Astrocyte of the cerebellum (primary cell): ENCODE results near the gene PKD1.

Source experiments
- DNase-seq: peaks from one replicate; pipeline ENCODE4 v3.0.0-alpha.2; 2011; ENCODE audit warnings: low read depth
- H3K4me3 ChIP-seq: 2 replicates; pipeline ENCODE4 v1.5.1; 2011; ENCODE audit warnings: mild to moderate bottlenecking, low read depth, low read length, moderate library complexity
- in situ Hi-C: cut with HindIII; loops from 2 replicates; pipeline ENCODE4 v1.10.0; 2017; ENCODE audit warnings: low sequenced_read_pairs
- TF ChIP-seq, protein P1 (sequence below): IDR thresholded peaks from 2 replicates; pipeline ENCODE4 v1.5.1; 2012; ENCODE audit warnings: low read length, low read depth, moderate library complexity, mild to moderate bottlenecking; ENCODE audit errors: missing control alignments

Gene PKD1

DNA sequence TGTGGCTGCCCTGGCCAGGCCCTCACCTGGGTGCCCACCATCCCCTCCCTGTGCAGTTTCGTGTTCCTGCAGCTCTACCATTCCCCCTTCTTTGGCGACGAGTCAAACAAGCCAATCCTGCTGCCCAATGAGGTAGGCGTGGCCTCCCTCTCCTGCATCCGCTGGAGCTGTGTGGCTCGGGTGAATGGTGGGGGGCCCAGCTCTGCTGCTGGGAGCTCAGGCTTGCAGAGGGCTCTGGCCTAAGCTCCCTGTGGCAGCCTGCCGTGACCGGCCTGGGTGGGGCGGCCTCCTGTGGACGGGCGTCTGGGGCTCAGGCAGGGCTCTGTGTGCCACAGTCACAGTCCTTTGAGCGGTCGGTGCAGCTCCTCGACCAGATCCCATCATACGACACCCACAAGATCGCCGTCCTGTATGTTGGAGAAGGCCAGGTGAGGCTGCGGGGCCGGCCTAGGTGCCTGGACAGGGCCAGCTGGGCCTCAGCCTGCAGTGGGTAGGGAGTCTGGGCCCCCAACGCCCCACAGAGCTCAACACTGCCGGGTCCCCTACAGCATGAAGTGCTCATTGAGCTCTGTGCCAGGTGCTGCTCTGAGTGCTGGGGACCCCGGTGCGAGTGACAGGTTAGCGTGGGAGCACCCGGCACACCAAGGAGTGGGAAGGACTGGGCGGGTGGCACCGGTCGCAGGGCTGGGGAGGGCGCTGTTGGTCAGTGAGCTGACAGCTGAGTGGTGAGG lies 50.6 kb downstream of the PKD1 start:
- in situ Hi-C loops, result no loop called here
- TF ChIP-seq, protein P1, sequence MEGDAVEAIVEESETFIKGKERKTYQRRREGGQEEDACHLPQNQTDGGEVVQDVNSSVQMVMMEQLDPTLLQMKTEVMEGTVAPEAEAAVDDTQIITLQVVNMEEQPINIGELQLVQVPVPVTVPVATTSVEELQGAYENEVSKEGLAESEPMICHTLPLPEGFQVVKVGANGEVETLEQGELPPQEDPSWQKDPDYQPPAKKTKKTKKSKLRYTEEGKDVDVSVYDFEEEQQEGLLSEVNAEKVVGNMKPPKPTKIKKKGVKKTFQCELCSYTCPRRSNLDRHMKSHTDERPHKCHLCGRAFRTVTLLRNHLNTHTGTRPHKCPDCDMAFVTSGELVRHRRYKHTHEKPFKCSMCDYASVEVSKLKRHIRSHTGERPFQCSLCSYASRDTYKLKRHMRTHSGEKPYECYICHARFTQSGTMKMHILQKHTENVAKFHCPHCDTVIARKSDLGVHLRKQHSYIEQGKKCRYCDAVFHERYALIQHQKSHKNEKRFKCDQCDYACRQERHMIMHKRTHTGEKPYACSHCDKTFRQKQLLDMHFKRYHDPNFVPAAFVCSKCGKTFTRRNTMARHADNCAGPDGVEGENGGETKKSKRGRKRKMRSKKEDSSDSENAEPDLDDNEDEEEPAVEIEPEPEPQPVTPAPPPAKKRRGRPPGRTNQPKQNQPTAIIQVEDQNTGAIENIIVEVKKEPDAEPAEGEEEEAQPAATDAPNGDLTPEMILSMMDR, result no peak
- H3K4me3 ChIP-seq, result no peak overlapping the region
- no peak for DNase-seq

DNA sequence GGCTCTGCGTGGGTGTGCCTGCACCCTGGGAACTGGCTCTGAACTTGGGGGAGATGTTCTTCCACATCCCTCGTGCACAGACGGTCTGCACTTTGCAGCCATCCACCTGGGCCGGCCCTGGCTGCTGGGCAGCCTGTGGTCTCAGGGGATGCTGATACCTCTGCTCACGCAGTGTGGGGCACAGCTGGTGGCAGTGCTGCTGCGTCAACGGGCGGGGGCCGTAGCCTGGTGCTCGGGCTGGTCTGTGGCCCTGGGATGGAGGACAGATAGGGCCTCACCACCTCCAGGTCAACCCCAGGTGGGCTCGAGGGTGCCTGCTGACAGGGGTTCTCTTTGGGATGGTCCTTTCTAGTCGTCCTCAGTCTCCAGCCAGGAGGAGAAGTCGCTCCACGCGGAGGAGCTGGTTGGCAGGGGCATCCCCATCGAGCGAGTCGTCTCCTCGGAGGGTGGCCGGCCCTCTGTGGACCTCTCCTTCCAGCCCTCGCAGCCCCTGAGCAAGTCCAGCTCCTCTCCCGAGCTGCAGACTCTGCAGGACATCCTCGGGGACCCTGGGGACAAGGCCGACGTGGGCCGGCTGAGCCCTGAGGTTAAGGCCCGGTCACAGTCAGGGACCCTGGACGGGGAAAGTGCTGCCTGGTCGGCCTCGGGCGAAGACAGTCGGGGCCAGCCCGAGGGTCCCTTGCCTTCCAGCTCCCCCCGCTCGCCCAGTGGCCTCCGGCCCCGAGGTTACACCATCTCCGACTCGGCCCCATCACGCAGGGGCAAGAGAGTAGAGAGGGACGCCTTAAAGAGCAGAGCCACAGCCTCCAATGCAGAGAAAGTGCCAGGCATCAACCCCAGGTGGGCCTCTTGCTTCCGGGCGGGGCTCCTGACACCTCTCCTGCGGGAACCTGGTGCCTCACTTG lies 51.6 kb downstream of the PKD1 start:
- in situ Hi-C loops, result no loop called here
- TF ChIP-seq, protein P1, result no peak

DNA sequence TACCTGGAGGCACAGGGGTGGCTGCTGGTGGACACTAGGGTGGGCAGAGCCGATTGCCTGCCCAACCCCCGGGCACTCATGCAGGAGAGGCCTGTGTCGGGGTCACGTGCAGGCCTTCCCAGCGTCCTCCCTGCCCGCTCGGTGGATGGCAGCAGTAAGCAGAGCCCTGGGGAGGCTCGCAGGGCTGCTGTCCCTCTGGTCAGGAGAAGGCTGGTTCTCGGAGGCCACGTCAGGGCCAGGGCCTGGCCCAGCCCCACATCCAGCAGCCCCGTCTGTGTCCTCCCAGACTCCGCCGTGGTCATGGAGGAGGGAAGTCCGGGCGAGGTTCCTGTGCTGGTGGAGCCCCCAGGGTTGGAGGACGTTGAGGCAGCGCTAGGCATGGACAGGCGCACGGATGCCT lies 52.3 kb downstream of the PKD1 start:
- TF ChIP-seq, protein P1, result no peak
- no peak overlapping the region for H3K4me3 ChIP-seq
- no peak for DNase-seq
- in situ Hi-C loops, result no loop called here

More for the DNA sequence above, 51.6 kb downstream of the PKD1 start:
- no peak for DNase-seq
- H3K4me3 ChIP-seq, result no peak overlapping the region

DNA sequence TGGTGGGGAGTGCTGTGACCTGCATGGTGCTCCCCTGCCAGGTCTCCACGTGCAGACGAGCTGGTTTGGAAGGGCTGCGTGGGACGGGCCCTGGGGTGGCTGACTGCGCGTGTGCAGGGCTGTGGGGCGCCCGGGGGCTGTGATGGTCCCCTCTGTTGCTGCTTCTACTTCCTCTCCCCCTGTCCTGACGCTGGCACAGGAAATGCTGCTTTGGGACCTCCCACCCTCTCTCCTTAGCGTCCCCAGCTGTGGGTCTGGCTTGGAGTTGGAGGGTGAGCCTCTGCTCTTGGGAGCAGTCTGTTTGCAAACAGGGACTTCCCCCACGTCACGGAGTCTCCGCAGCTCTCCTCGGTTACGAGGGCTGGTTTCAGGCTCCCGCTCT lies 52.7 kb downstream of the PKD1 start:
- TF ChIP-seq, protein P1, result no peak
- in situ Hi-C loops, result no loop called here
- no peak overlapping the region for H3K4me3 ChIP-seq
- no peak for DNase-seq

DNA sequence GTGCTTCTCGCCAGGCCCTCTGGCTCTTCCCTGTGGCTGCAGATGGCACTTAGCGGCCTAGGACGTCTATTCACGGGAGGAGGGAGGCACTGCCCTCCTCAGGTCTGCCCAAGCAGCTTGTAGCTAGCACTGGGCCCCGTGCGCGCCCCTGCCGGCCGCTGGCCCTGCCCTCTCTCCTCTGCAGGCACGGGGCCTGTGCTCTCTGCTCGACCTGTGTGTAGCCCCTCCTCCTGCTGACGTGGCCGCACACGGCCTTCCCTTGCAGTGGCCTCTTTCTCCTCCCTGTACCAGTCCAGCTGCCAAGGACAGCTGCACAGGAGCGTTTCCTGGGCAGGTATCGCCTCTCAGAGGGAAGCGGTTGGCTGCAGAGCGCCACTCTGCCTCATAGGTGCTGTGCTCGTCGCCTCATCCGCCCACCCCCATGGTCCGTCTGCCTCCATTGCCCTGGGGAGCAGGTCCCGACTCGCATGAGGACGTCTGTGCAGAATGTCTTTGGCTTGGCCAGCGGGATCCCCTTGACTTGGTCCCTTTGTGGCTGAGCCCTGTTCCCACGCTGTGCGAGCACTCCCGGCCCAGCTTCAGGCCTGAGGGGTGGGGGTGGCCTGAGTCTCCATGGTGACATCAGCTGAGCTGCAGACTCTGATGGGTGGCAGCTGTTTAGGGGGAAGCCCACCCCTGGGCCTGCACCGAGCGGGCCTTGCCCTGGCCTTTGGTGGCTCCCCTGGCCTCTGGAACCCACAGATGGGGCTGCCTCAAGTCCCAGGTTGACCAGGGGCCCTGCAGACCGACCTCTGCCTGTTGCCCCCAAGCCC lies 53.3 kb downstream of the PKD1 start:
- no peak for DNase-seq
- H3K4me3 ChIP-seq, result no peak overlapping the region
- TF ChIP-seq, protein P1, result no peak
- in situ Hi-C loops, result no loop called here

DNA sequence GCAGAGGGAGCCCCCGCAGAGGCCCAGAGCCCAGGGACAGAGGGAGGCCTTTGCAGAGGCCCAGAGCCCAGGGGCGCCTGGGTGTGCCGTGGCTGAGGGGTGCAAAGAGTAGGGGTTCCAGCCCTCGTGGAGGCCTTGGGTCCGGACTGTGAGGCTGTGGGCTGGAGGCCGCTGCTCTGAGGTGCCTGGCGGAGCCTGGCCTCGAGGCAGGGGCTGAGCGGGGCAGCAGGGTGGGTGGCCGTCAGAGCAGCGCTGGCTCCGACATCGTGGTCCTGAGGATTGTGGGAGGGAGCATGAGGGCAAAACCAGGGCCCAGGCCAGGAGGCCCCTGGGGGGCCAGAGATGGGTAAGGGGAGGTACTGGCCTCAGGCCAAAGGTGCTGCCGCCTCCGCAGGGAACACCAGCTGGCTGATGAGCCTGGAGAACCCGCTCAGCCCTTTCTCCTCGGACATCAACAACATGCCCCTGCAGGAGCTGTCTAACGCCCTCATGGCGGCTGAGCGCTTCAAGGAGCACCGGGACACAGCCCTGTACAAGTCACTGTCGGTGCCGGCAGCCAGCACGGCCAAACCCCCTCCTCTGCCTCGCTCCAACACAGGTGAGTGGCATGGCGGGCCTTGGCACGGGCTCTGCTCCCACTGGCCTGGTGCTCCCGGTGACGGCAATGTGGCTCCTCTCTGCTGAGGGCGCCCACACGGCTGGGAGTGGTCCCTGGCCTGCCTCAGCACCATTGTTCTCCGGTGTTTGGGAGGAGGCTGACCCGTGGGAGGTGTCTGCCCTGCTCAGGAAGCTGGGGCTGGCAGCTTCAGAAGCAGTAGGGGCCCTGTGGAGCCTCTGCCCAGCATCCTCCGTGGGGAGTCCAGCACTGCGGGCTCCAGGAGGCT lies 54.3 kb downstream of the PKD1 start:
- TF ChIP-seq, protein P1, result no peak
- in situ Hi-C loops, result no loop called here
- no peak overlapping the region for H3K4me3 ChIP-seq
- no peak for DNase-seq
